Keratinocyte (primary cell): ENCODE measurements around the gene BRF1. TPM values are rescaled to one million over a fixed set of nuclear protein-coding genes. Genes with fewer than 3 reads are reported as not detected.

Source experiments
- DNase-seq: peaks from one replicate; pipeline ENCODE4 v3.0.0-alpha.2; 2011; ENCODE audit warnings: low read depth, missing footprints, low spot score
- FAIRE-seq: peaks from 2 replicates; lab custom pipeline; 2011; peaks lifted over from hg19 to GRCh38; lab: Jason Lieb, UNC
- H2AFZ ChIP-seq: 2 replicates; pipeline ENCODE4 v1.6.0; 2012; ENCODE audit warnings: low read length, control low read depth, inconsistent platforms; ENCODE audit not compliant: control insufficient read depth
- H3K27ac ChIP-seq: 2 replicates; pipeline ENCODE4 v1.5.1; 2011; ENCODE audit warnings: low read length; ENCODE audit not compliant: control insufficient read depth, insufficient read depth
- H3K27me3 ChIP-seq: 3 replicates; pipeline ENCODE4 v1.6.0; 2011; ENCODE audit warnings: low read length; ENCODE audit not compliant: control insufficient read depth, insufficient read depth; ENCODE audit errors: extremely low read depth
- H3K36me3 ChIP-seq, 2 experiments: 2 replicates in 1 of 2; 3 replicates in 1 of 2; pipeline ENCODE4 v1.5.1; 2011; ENCODE audit warnings: low read length in 2 of 2, mild to moderate bottlenecking in 1 of 2; ENCODE audit not compliant: control insufficient read depth in 2 of 2, insufficient read depth in 2 of 2; ENCODE audit errors: extremely low read depth in 1 of 2
- H3K4me1 ChIP-seq: 3 replicates; pipeline ENCODE4 v1.5.1; 2011; ENCODE audit warnings: low read length; ENCODE audit not compliant: control insufficient read depth, insufficient read depth; ENCODE audit errors: extremely low read depth
- H3K4me2 ChIP-seq: 3 replicates; pipeline ENCODE4 v1.6.0; 2011; ENCODE audit warnings: low read depth, low read length; ENCODE audit not compliant: control insufficient read depth, insufficient read depth; ENCODE audit errors: extremely low read depth
- H3K4me3 ChIP-seq, 3 experiments: fragments of 200-600 bp in 1 of 3; sonication (generic) in 1 of 3; 2 replicates in 2 of 3; 3 replicates in 1 of 3; pipeline ENCODE4 v1.5.1; 2011 to 2016; ENCODE audit warnings: low read length in 3 of 3, mild to moderate bottlenecking in 3 of 3, control low read depth in 2 of 3, inconsistent platforms in 1 of 3, low read depth in 1 of 3, mixed read lengths in 1 of 3, mixed run types in 1 of 3, moderate library complexity in 1 of 3; ENCODE audit not compliant: control insufficient read depth in 2 of 3, insufficient read depth in 2 of 3; ENCODE audit errors: extremely low read depth in 1 of 3
- H3K79me2 ChIP-seq: 2 replicates; pipeline ENCODE4 v1.6.0; 2012; ENCODE audit warnings: low read length; ENCODE audit not compliant: control insufficient read depth, insufficient read depth
- H3K9ac ChIP-seq: 3 replicates; pipeline ENCODE4 v1.6.0; 2011; ENCODE audit warnings: low read length; ENCODE audit not compliant: control insufficient read depth, insufficient read depth; ENCODE audit errors: extremely low read depth
- H3K9me1 ChIP-seq: 3 replicates; pipeline ENCODE4 v1.6.0; 2011; ENCODE audit warnings: low read length; ENCODE audit not compliant: control insufficient read depth, insufficient read depth; ENCODE audit errors: extremely low read depth
- H3K9me3 ChIP-seq: 2 replicates; pipeline ENCODE4 v1.5.1; 2012; ENCODE audit warnings: low read depth, low read length; ENCODE audit not compliant: control insufficient read depth
- H4K20me1 ChIP-seq: 3 replicates; pipeline ENCODE4 v1.6.0; 2011; ENCODE audit warnings: low read length; ENCODE audit not compliant: control insufficient read depth, insufficient read depth; ENCODE audit errors: extremely low read depth
- EZH2 ChIP-seq: IDR thresholded peaks from one replicate; pipeline ENCODE4 v1.6.1; 2012; ENCODE audit warnings: inconsistent platforms, mild to moderate bottlenecking, low read length, moderate library complexity
- dilution Hi-C: fragments of 300-500 bp; cut with MboI; formaldehyde crosslinking; loops from one replicate; pipeline ENCODE4 v1.7.0; 2020; ENCODE audit warnings: low sequenced_read_pairs; ENCODE audit not compliant: extremely low pct_ligation_motif_present
- polyA plus RNA-seq, 5 experiments: library from polyadenylated mRNA; depleted of rRNA in 3 of 5; stranded (reverse) in 3 of 5; stranded (forward) in 1 of 5; unstranded in 1 of 5; fragments of >200 nt; gene quantifications; 1 replicate in 1 of 5; 2 replicates in 3 of 5; 3 replicates in 1 of 5; pipeline versions ENCODE4 v1.2.1 to v1.2.3, GENCODE V29; 2011 to 2012; ENCODE audit warnings: missing spikeins in 2 of 5, low read depth in 1 of 5, low replicate concordance in 1 of 5
- TF ChIP-seq, protein P1 (sequence below), 3 experiments: IDR thresholded peaks in 1 of 3; conservative IDR thresholded peaks in 1 of 3; optimal IDR thresholded peaks in 1 of 3; 2 replicates in 2 of 3; 3 replicates in 1 of 3; pipeline versions ENCODE3 to v1.5.1; 2011; ENCODE audit warnings: low read length in 3 of 3, mild to moderate bottlenecking in 3 of 3, moderate library complexity in 2 of 3, control low read depth in 1 of 3, inconsistent platforms in 1 of 3; ENCODE audit not compliant: insufficient read depth in 2 of 3; ENCODE audit errors: extremely low read depth in 1 of 3

Gene BRF1
- polyA plus RNA-seq, 1 donor (not counting 4 experiments of a cell fraction or from before 2014, with no cell fraction given): 6.5 TPM

DNA sequence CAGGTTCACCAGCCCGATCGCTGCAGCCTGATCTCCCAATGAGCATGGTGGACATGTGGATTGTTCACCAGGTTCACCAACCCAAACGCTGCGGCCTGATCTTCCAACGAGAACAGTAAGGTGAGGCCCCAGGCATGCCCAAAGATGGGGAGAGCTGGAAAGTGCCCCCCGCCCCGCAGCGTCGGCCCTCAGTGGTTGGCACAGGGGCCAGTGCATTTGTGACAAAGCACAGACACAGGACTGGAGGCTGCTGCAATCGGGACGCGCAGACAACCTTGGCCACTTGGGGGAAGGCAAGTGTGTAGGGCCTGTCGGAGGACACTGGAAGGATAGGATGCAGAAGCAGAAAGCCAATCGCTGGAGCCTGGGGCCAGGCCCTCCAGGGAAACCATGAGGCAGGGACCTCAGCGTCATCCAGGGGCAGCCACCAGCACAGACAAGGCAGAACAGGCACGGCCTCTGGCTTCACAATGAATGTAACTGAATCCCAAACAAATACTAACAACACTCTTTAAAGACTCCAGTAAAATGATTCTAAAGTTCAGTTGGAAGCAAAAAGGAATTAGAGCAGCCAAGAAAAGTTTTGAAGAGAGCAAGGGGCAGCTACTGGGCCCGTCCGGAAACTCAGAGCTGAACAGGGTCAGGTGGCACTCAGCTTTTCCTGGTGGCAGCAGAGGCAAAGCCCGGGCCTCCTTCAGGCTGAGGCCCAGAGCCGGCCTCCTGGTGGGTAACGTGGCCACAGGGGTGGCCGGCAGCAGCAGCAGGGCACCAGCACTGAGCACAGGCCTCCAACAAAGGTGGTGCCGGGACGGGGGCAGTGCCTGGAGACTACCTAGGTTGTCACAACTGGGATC, 13.3 kb downstream of the BRF1 start:
- no peaks in the 10 kb centered on the region for H3K4me1 ChIP-seq
- H3K4me2 ChIP-seq: no peak overlapping the region
- TF ChIP-seq EZH2: no peak
- TF ChIP-seq, protein P1, sequence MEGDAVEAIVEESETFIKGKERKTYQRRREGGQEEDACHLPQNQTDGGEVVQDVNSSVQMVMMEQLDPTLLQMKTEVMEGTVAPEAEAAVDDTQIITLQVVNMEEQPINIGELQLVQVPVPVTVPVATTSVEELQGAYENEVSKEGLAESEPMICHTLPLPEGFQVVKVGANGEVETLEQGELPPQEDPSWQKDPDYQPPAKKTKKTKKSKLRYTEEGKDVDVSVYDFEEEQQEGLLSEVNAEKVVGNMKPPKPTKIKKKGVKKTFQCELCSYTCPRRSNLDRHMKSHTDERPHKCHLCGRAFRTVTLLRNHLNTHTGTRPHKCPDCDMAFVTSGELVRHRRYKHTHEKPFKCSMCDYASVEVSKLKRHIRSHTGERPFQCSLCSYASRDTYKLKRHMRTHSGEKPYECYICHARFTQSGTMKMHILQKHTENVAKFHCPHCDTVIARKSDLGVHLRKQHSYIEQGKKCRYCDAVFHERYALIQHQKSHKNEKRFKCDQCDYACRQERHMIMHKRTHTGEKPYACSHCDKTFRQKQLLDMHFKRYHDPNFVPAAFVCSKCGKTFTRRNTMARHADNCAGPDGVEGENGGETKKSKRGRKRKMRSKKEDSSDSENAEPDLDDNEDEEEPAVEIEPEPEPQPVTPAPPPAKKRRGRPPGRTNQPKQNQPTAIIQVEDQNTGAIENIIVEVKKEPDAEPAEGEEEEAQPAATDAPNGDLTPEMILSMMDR (optimal IDR thresholded peaks at IDR 0.05 in 1 of 3, IDR thresholded peaks at IDR 0.05 in 1 of 3, conservative IDR thresholded peaks at IDR 0.05 in 1 of 3; ENCODE audit: extremely low read depth in 1 of 3, insufficient read depth in 2 of 3, low read length in 3 of 3): no peak
- no peak overlapping the region for H3K4me3 ChIP-seq
- DNase-seq (no peak), FAIRE-seq (no peak)
- H4K20me1 ChIP-seq: no peaks in the 10 kb centered on the region
- no peaks in the 10 kb centered on the region for H3K9me3 ChIP-seq
- H3K9me1 ChIP-seq: no peaks in the 10 kb centered on the region
- no peak overlapping the region for H3K27ac ChIP-seq
- H3K9ac ChIP-seq: no peak overlapping the region
- peaks cover 34% of the 10 kb centered on the region for H3K79me2 ChIP-seq
- H3K27me3 ChIP-seq: no peaks in the 10 kb centered on the region
- dilution Hi-C loops: no loop called here
- peaks cover 0 to 6% of the 10 kb centered on the region in 2 experiments for H3K36me3 ChIP-seq
- no peak overlapping the region for H2AFZ ChIP-seq

DNA sequence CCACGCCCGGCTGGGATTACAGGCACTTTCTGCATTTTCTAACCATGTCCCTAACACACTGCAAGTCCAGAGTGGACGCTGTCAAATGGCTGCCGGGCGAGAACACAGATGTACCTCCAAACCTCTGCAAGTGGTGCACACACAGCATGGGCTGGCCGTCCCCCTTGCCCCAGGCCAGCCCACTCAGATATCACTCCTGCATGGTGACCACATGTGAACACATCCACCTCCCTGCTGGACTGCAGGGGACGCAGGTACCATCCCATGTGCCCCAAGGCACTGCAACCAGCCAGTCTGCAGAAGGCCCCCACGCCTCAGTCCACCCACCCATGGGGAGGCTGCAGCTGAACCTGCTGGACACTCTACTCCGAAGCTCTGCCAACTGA, 14.0 kb downstream of the BRF1 start:
- H3K9me1 ChIP-seq: no peaks in the 10 kb centered on the region
- no peak for FAIRE-seq
- DNase-seq: no peak
- peaks cover 32% of the 10 kb centered on the region for H3K79me2 ChIP-seq
- H3K36me3 ChIP-seq: peaks cover 0 to 6% of the 10 kb centered on the region in 2 experiments
- H2AFZ ChIP-seq: no peak overlapping the region
- H3K27me3 ChIP-seq: no peaks in the 10 kb centered on the region
- no peak overlapping the region for H3K4me3 ChIP-seq
- no peaks in the 10 kb centered on the region for H3K4me1 ChIP-seq
- H3K9ac ChIP-seq: no peak overlapping the region
- dilution Hi-C loops: no loop called here
- no peak overlapping the region for H3K4me2 ChIP-seq
- no peak for TF ChIP-seq EZH2
- TF ChIP-seq, protein P1 (optimal IDR thresholded peaks at IDR 0.05 in 1 of 3, IDR thresholded peaks at IDR 0.05 in 1 of 3, conservative IDR thresholded peaks at IDR 0.05 in 1 of 3; ENCODE audit: extremely low read depth in 1 of 3, insufficient read depth in 2 of 3, low read length in 3 of 3): no peak
- H4K20me1 ChIP-seq: peaks cover 5% of the 10 kb centered on the region
- H3K9me3 ChIP-seq: no peaks in the 10 kb centered on the region
- no peak overlapping the region for H3K27ac ChIP-seq
